HEK293 (cell line): ENCODE data around the gene RASSF8.

Source experiments
- CTCF ChIA-PET: fragments of 350-600 bp; formaldehyde crosslinking; extraction: SDS; loops from one replicate; lab custom pipeline; 2021; ENCODE audit warnings: antibody characterized with exemption; lab: Yijun Ruan, JAX
- POLR2A ChIA-PET: fragments of 300-600 bp; formaldehyde crosslinking; extraction: SDS; loops from one replicate; lab custom pipeline; 2020; ENCODE audit warnings: antibody characterized with exemption, inconsistent platforms; lab: Yijun Ruan, JAX
- H3K27ac ChIP-seq: fragments of 200-500 bp; sonication (Bioruptor generic); 2 replicates; pipeline ENCODE4 v1.5.1; 2014; ENCODE audit warnings: low read depth, low read length, control low read depth, inconsistent platforms; ENCODE audit errors: extremely low read depth
- H3K36me3 ChIP-seq, 2 experiments: fragments of 200-500 bp in 1 of 2; sonication (Bioruptor generic) in 1 of 2; 1 replicate in 1 of 2; 2 replicates in 1 of 2; pipeline ENCODE4 v1.5.1; 2014 to 2017; ENCODE audit warnings: inconsistent platforms in 2 of 2, low read length in 2 of 2; ENCODE audit not compliant: control insufficient read depth in 2 of 2, insufficient read depth in 1 of 2
- H3K4me1 ChIP-seq: fragments of 200-500 bp; sonication (Bioruptor generic); 2 replicates; pipeline ENCODE4 v1.5.1; 2014; ENCODE audit warnings: mild to moderate bottlenecking, low read length, inconsistent platforms; ENCODE audit not compliant: control insufficient read depth, insufficient read depth
- H3K4me3 ChIP-seq: 2 replicates; pipeline ENCODE4 v1.5.1; 2011; ENCODE audit warnings: low read depth, mild to moderate bottlenecking, control low read depth, low read length, moderate library complexity
- H3K9me3 ChIP-seq: fragments of 200-500 bp; sonication (Bioruptor generic); 2 replicates; pipeline ENCODE4 v1.5.1; 2014; ENCODE audit warnings: low read depth, low read length, inconsistent platforms; ENCODE audit not compliant: control insufficient read depth, insufficient read depth
- HOXC10 ChIP-seq: sonication (generic); formaldehyde crosslinking; IDR thresholded peaks from 2 replicates; pipeline ENCODE4 v1.8.1; 2023; ENCODE audit warnings: mild to moderate bottlenecking, missing genetic modification reagents
- KLF16 ChIP-seq: fragments of 450-650 bp; formaldehyde crosslinking; IDR thresholded peaks from 2 replicates; pipeline ENCODE4 v1.5.1; 2017; ENCODE audit warnings: missing biosample characterization, missing genetic modification characterization
- KLF8 ChIP-seq: fragments of 450-650 bp; formaldehyde crosslinking; IDR thresholded peaks from 2 replicates; pipeline ENCODE4 v1.5.1; 2016; ENCODE audit warnings: missing biosample characterization, missing genetic modification characterization
- MEIS1 ChIP-seq: sonication (generic); formaldehyde crosslinking; IDR thresholded peaks from 2 replicates; pipeline ENCODE4 v1.8.1; 2022; ENCODE audit warnings: missing genetic modification reagents, mild to moderate bottlenecking, borderline replicate concordance
- SALL2 ChIP-seq: fragments of 450-650 bp; formaldehyde crosslinking; IDR thresholded peaks from 2 replicates; pipeline ENCODE4 v1.5.0; 2017; ENCODE audit warnings: missing biosample characterization, mild to moderate bottlenecking, missing genetic modification characterization, borderline replicate concordance
- SCRT2 ChIP-seq: fragments of 450-650 bp; formaldehyde crosslinking; IDR thresholded peaks from 2 replicates; pipeline ENCODE4 v1.5.1; 2016; ENCODE audit warnings: missing biosample characterization, missing genetic modification characterization
- SP2 ChIP-seq: fragments of 450-650 bp; formaldehyde crosslinking; IDR thresholded peaks from 2 replicates; pipeline ENCODE4 v1.5.1; 2016; ENCODE audit warnings: missing biosample characterization, missing genetic modification characterization
- TRIM28 ChIP-seq: IDR thresholded peaks from 2 replicates; pipeline ENCODE4 v1.6.1; 2011; ENCODE audit warnings: low read length, control low read depth, borderline replicate concordance
- ZBTB11 ChIP-seq: fragments of 450-650 bp; formaldehyde crosslinking; conservative IDR thresholded peaks from 2 replicates; pipeline ENCODE4 v1.5.1; 2016; ENCODE audit warnings: low read depth, missing biosample characterization, missing genetic modification characterization
- ZNF114 ChIP-seq: fragments of 450-650 bp; formaldehyde crosslinking; IDR thresholded peaks from 2 replicates; pipeline ENCODE4 v1.5.0; 2017; ENCODE audit warnings: missing biosample characterization, missing genetic modification characterization
- ZNF132 ChIP-seq: fragments of 450-650 bp; formaldehyde crosslinking; IDR thresholded peaks from 2 replicates; pipeline ENCODE4 v1.5.1; 2017; ENCODE audit warnings: missing biosample characterization, missing genetic modification characterization, borderline replicate concordance
- ZNF169 ChIP-seq: fragments of 450-650 bp; formaldehyde crosslinking; IDR thresholded peaks from 2 replicates; pipeline ENCODE4 v1.5.1; 2016; ENCODE audit warnings: missing biosample characterization, missing genetic modification characterization
- ZNF302 ChIP-seq: fragments of 450-650 bp; formaldehyde crosslinking; IDR thresholded peaks from 2 replicates; pipeline ENCODE4 v1.5.1; 2016; ENCODE audit warnings: missing biosample characterization, missing genetic modification characterization, low read depth
- ZNF513 ChIP-seq: fragments of 450-650 bp; IDR thresholded peaks from 2 replicates; pipeline ENCODE4 v1.5.1; 2018; ENCODE audit warnings: missing biosample characterization, missing genetic modification characterization
- ZNF529 ChIP-seq: fragments of 450-650 bp; formaldehyde crosslinking; IDR thresholded peaks from 2 replicates; pipeline ENCODE4 v1.5.1; 2017; ENCODE audit warnings: missing genetic modification characterization, missing biosample characterization; ENCODE audit not compliant: insufficient replicate concordance
- ZNF571 ChIP-seq: fragments of 450-650 bp; formaldehyde crosslinking; IDR thresholded peaks from 2 replicates; pipeline ENCODE4 v1.5.0; 2017; ENCODE audit warnings: missing biosample characterization, missing genetic modification characterization
- ZNF610 ChIP-seq: fragments of 450-650 bp; formaldehyde crosslinking; IDR thresholded peaks from 2 replicates; pipeline ENCODE4 v1.5.1; 2016; ENCODE audit warnings: missing biosample characterization, missing genetic modification characterization, borderline replicate concordance
- ZNF701 ChIP-seq: fragments of 450-650 bp; formaldehyde crosslinking; IDR thresholded peaks from 2 replicates; pipeline ENCODE4 v1.5.1; 2016; ENCODE audit warnings: missing biosample characterization, missing genetic modification characterization
- ZNF747 ChIP-seq: fragments of 450-650 bp; formaldehyde crosslinking; IDR thresholded peaks from 2 replicates; pipeline ENCODE4 v1.5.1; 2016; ENCODE audit warnings: missing biosample characterization, missing genetic modification characterization
- ZNF776 ChIP-seq: fragments of 450-650 bp; formaldehyde crosslinking; IDR thresholded peaks from 2 replicates; pipeline ENCODE4 v1.5.0; 2017; ENCODE audit warnings: missing biosample characterization, missing genetic modification characterization, borderline replicate concordance
- ZNF777 ChIP-seq: fragments of 450-650 bp; formaldehyde crosslinking; IDR thresholded peaks from 2 replicates; pipeline ENCODE4 v1.5.1; 2017; ENCODE audit warnings: missing biosample characterization, missing genetic modification characterization, borderline replicate concordance
- ZNF843 ChIP-seq: fragments of 450-650 bp; formaldehyde crosslinking; IDR thresholded peaks from 2 replicates; pipeline ENCODE4 v1.5.1; 2016; ENCODE audit warnings: missing biosample characterization, missing genetic modification characterization

The RASSF8 gene

GRCh38 chr12:25986180-25986579 is 27.7 kb downstream of the RASSF8 start:
- CTCF ChIA-PET: interaction anchor here (1.6 kb wide), 1 partner anchor 11 kb away, joined by 3 read pairs; no protein-coding TSS in a partner anchor
- POLR2A ChIA-PET: no interaction called here
- Histone ChIP-seq H3K4me3 (no peak overlapping the region), H3K27ac (no peak overlapping the region), H3K36me3 (no peaks in the 10 kb centered on the region), H3K9me3 (no peaks in the 10 kb centered on the region), H3K4me1 (peaks cover 11% of the 10 kb centered on the region; the same call in 1 of the 2 replicates)
- TF ChIP-seq ZBTB11: no peak
- no peak for TF ChIP-seq ZNF776 (tag by site-specific recombination)
- no peak for TF ChIP-seq ZNF843 (tag by site-specific recombination)
- TF ChIP-seq ZNF777: no peak
- TF ChIP-seq ZNF571 (tag by site-specific recombination): no peak
- no peak for TF ChIP-seq ZNF132 (tag by site-specific recombination)
- no peak for TF ChIP-seq SALL2 (tag by site-specific recombination)
- TF ChIP-seq KLF16 (tag by site-specific recombination): no peak
- TF ChIP-seq KLF8 (tag by site-specific recombination): no peak
- TF ChIP-seq ZNF114 (tag by site-specific recombination): no peak
- no peak for TF ChIP-seq ZNF169
- TF ChIP-seq SP2: no peak

- Histone ChIP-seq H3K4me3 (no peak overlapping the region), H3K4me1 (peaks cover 16% of the 10 kb centered on the region), H3K9me3 (no peaks in the 10 kb centered on the region)
- ChIA-PET POLR2A (no interaction called here), CTCF (interaction anchor here (0.5 to 0.7 kb wide), 3 partner anchors 43 to 1189 kb away, joined by 3 to 4 read pairs (median 3); no protein-coding TSS in a partner anchor)
- TF ChIP-seq ZNF302 (tag by site-specific recombination): no peak
- no peak for TF ChIP-seq ZNF529 (tag by site-specific recombination)
- no peak for TF ChIP-seq TRIM28
- no peak for TF ChIP-seq ZNF701 (tag by site-specific recombination)
- TF ChIP-seq SCRT2 (tag by site-specific recombination): no peak
- TF ChIP-seq ZNF513: no peak
- no peak for TF ChIP-seq HOXC10 (CRISPR knock-in tag)
- TF ChIP-seq ZNF610 (tag by site-specific recombination): no peak
- TF ChIP-seq MEIS1 (CRISPR knock-in tag): no peak
- no peak for TF ChIP-seq ZNF747 (tag by site-specific recombination)
- TF ChIP-seq, all 188 proteins: peak for 0
- Histone ChIP-seq H3K27ac (no peak overlapping the region), H3K36me3 (no peaks in the 10 kb centered on the region)
Measured at GRCh38 chr12:25988505-25988904, 30.0 kb downstream of the RASSF8 start.
